Ascending aorta (tissue), 2 donors: ENCODE measurements around the gene ALG5. TPM values are rescaled to one million over a fixed set of nuclear protein-coding genes. Genes with fewer than 3 reads are reported as not detected.

Experiments
- DNase-seq, 2 donors: peaks; one replicate each; pipeline ENCODE4 v3.0.0-alpha.2; 2019; ENCODE audit warnings: low spot score in 2 of 2
- H3K27ac ChIP-seq, 2 donors: fragments of 200-600 bp; sonication (generic); one replicate each; pipeline ENCODE4 v1.5.1; 2016 to 2017; ENCODE audit warnings: mild to moderate bottlenecking in 1 of 2
- H3K27me3 ChIP-seq: fragments of 200-600 bp; sonication (generic); one replicate; pipeline ENCODE4 v1.5.1; 2017
- H3K36me3 ChIP-seq, 2 donors: fragments of 200-600 bp; sonication (generic); one replicate each; pipeline ENCODE4 v1.5.1; 2016
- H3K4me1 ChIP-seq, 2 donors: fragments of 200-600 bp; sonication (generic); one replicate each; pipeline ENCODE4 v1.5.1; 2016 to 2017; ENCODE audit warnings: mild to moderate bottlenecking in 1 of 2
- H3K4me3 ChIP-seq, 2 donors: fragments of 200-600 bp; sonication (generic); one replicate each; pipeline ENCODE4 v1.5.1; 2016 to 2017; ENCODE audit warnings: mild to moderate bottlenecking in 1 of 2
- H3K9me3 ChIP-seq, 2 donors: fragments of 200-600 bp; sonication (generic); one replicate each; pipeline ENCODE4 v1.5.1; 2016
- CTCF ChIP-seq, 3 experiments: fragments of 200-600 bp in 2 of 3; fragments of 450-650 bp in 1 of 3; sonication (generic) in 2 of 3; IDR thresholded peaks; one replicate each; pipeline ENCODE4 v1.5.1; 2016 to 2019; ENCODE audit warnings: antibody characterized with exemption in 3 of 3, mild to moderate bottlenecking in 1 of 3, moderate library complexity in 1 of 3
- intact Hi-C: fragments of 100-400 bp; cut with DNase I; formaldehyde crosslinking; loops from one replicate; pipeline ENCODE4 v1.15.1; 2023
- total RNA-seq: library from RNA; depleted of rRNA; stranded (reverse); fragments of >200 nt; gene quantifications from one replicate; pipeline ENCODE4 v1.1.0, GENCODE V29; 2016

The ALG5 gene
- total RNA-seq, 1 donor from 2014 or later, result 26.7 TPM

- no peak for TF ChIP-seq CTCF (IDR thresholded peaks at IDR 0.05)
- Histone ChIP-seq H3K4me3 (no peak overlapping the region), H3K36me3 (peaks cover 13 to 50% of the 10 kb centered on the region in 2 donors), H3K27me3 (no peaks in the 10 kb centered on the region), H3K4me1 (no peaks in the 10 kb centered on the region), H3K9me3 (no peaks in the 10 kb centered on the region), H3K27ac (no peak overlapping the region)
- no peak for DNase-seq
- intact Hi-C loops, result no loop called here
Measured at GRCh38 chr13:36965767-36966166, 33.4 kb downstream of the ALG5 start.

- Histone ChIP-seq H3K4me1 (peaks cover 0 to 15% of the 10 kb centered on the region in 2 donors), H3K36me3 (peaks cover 5 to 28% of the 10 kb centered on the region in 2 donors), H3K4me3 (no peak overlapping the region), H3K9me3 (no peaks in the 10 kb centered on the region), H3K27me3 (no peaks in the 10 kb centered on the region), H3K27ac (peak overlapping the region in 1 of 2 donors; percentile 51)
- intact Hi-C loops, result no loop called here
- DNase-seq, result no peak
- TF ChIP-seq CTCF (IDR thresholded peaks at IDR 0.05), result no peak
Measured at GRCh38 chr13:36959456-36960116, 39.6 kb downstream of the ALG5 start.

- no peak overlapping the region for H3K4me3 ChIP-seq
- DNase-seq, result no peak
- H3K36me3 ChIP-seq, result peaks cover 0 to 9% of the 10 kb centered on the region in 2 donors
- H3K27ac ChIP-seq, result no peak overlapping the region
- H3K9me3 ChIP-seq, result no peaks in the 10 kb centered on the region
- peaks cover 0 to 6% of the 10 kb centered on the region in 2 donors for H3K4me1 ChIP-seq
- intact Hi-C loops, result no loop called here
- H3K27me3 ChIP-seq, result no peaks in the 10 kb centered on the region
- TF ChIP-seq CTCF (IDR thresholded peaks at IDR 0.05), result no peak
Measured at GRCh38 chr13:36954542-36954941, 44.6 kb downstream of the ALG5 start.

- Histone ChIP-seq H3K9me3 (no peaks in the 10 kb centered on the region), H3K27ac (no peak overlapping the region), H3K36me3 (peaks cover 10 to 15% of the 10 kb centered on the region in 2 donors), H3K27me3 (no peaks in the 10 kb centered on the region), H3K4me1 (no peaks in the 10 kb centered on the region), H3K4me3 (no peak overlapping the region)
- intact Hi-C loops, result no loop called here
- TF ChIP-seq CTCF (IDR thresholded peaks at IDR 0.05), result no peak
- no peak for DNase-seq
Measured at GRCh38 chr13:36950920-36951319, 48.2 kb downstream of the ALG5 start.

- intact Hi-C loops, result no loop called here
- Histone ChIP-seq H3K4me1 (no peaks in the 10 kb centered on the region), H3K27ac (no peak overlapping the region), H3K36me3 (peaks cover 10 to 15% of the 10 kb centered on the region in 2 donors), H3K27me3 (no peaks in the 10 kb centered on the region), H3K4me3 (no peak overlapping the region), H3K9me3 (no peaks in the 10 kb centered on the region)
- no peak for TF ChIP-seq CTCF (IDR thresholded peaks at IDR 0.05)
- DNase-seq, result no peak
Measured at GRCh38 chr13:36950330-36950729, 48.8 kb downstream of the ALG5 start.
